PC-9 (cell line): ENCODE measurements around the gene MGAT5.

Experiments
- CTCF ChIP-seq: fragments of 200-600 bp; sonication (generic); conservative IDR thresholded peaks from 2 replicates; pipeline ENCODE4 v1.6.1; 2017; ENCODE audit warnings: mixed run types, antibody characterized with exemption, mild to moderate bottlenecking, moderate library complexity
- EZH2 ChIP-seq: fragments of 200-600 bp; sonication (generic); IDR thresholded peaks from 2 replicates; pipeline ENCODE4 v1.8.0; 2017; ENCODE audit warnings: antibody characterized with exemption, low read depth

GRCh38 chr2:134455426-134455825, 201.6 kb downstream of the MGAT5 start:
- TF ChIP-seq EZH2 (no peak), CTCF (no peak)
